Measurements from ENCODE around the gene OTOG. TPM values are rescaled to one million over a fixed set of nuclear protein-coding genes. Genes with fewer than 3 reads are reported as not detected.

OTOG gene
- total and polyA plus RNA-seq, 2 donors (not counting 3 experiments of a cell fraction or from before 2014, with no cell fraction given): not detected

DNA sequence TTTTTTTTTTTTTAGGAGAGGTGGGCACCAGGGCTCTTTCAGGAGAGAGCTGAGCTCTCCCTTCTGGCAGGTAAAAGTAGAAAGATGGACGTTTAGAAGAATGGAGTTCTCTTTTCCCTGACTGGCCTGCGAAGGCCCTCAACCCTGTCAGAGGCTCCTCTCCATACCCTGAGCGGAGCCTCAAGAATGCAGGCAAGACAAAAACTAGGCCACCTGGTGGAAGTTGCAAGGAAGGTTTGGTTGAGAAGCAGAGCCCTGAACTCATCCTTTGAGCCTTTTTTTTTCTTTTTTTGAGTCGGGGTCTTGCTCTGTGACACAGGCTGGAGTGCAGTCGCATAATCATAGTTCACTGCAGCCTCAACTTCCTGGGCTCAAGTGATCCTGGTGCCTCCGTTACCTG lies 1.4 kb downstream of the OTOG start:
- H2AFZ ChIP-seq (ENCODE audit: low read depth, low read length): no peak overlapping the region
- no peaks in the 10 kb centered on the region for H3K9me1 ChIP-seq (replicated peaks; ENCODE audit: control insufficient read depth, extremely low read depth, insufficient read depth, low read length)
- no peaks in the 10 kb centered on the region for H3K36me3 ChIP-seq (ENCODE audit: control insufficient read depth in 2 of 2, extremely low read depth in 1 of 2, insufficient read depth in 2 of 2, low read length in 2 of 2)
- dilution Hi-C loops (cut with MboI; ENCODE audit: extremely low pct_ligation_motif_present, low sequenced_read_pairs): no loop called here
- H3K4me3 ChIP-seq (replicated peaks in 1 of 3; ENCODE audit: insufficient read depth in 1 of 3, low read depth in 1 of 3, low read length in 3 of 3): no peak overlapping the region
- no peak overlapping the region for H3K4me2 ChIP-seq (ENCODE audit: insufficient read depth, low read length)
- CTCF ChIA-PET: no interaction called here
- BruUV-seq (replicated peaks): no TSS peak
- H3K27ac ChIP-seq (ENCODE audit: insufficient read depth, low read depth, low read length): no peak overlapping the region
- intact Hi-C loops (cut with micrococcal nuclease): no loop called here
- H3K27me3 ChIP-seq (ENCODE audit: control insufficient read depth in 2 of 2, insufficient read depth in 2 of 2, low read length in 2 of 2): peaks cover 4 to 9% of the 10 kb centered on the region in 2 experiments
- no peaks in the 10 kb centered on the region for H4K20me1 ChIP-seq (replicated peaks; ENCODE audit: control insufficient read depth, extremely low read depth, insufficient read depth, low read length)
- TF ChIP-seq FOS (IDR thresholded peaks at IDR 0.05; ENCODE audit: borderline replicate concordance, insufficient read depth, low read length) (no peak), JUN (IDR thresholded peaks at IDR 0.05; ENCODE audit: borderline replicate concordance, insufficient read depth, insufficient read length, low read depth) (no peak), POLR2AphosphoS5 (IDR thresholded peaks at IDR 0.05; ENCODE audit: insufficient read depth, low read depth, low read length) (no peak), POLR2A (IDR thresholded peaks at IDR 0.05; ENCODE audit: low read depth, low read length) (no peak), EZH2 (IDR thresholded peaks at IDR 0.05; ENCODE audit: borderline replicate concordance, low read depth, low read length, severe bottlenecking) (no peak), MYC (IDR thresholded peaks at IDR 0.05; ENCODE audit: low read depth, low read length) (no peak), GATA2 (IDR thresholded peaks at IDR 0.05; ENCODE audit: insufficient read depth, insufficient read length, low read depth, low read length) (no peak)
- TF ChIP-seq, protein P1, sequence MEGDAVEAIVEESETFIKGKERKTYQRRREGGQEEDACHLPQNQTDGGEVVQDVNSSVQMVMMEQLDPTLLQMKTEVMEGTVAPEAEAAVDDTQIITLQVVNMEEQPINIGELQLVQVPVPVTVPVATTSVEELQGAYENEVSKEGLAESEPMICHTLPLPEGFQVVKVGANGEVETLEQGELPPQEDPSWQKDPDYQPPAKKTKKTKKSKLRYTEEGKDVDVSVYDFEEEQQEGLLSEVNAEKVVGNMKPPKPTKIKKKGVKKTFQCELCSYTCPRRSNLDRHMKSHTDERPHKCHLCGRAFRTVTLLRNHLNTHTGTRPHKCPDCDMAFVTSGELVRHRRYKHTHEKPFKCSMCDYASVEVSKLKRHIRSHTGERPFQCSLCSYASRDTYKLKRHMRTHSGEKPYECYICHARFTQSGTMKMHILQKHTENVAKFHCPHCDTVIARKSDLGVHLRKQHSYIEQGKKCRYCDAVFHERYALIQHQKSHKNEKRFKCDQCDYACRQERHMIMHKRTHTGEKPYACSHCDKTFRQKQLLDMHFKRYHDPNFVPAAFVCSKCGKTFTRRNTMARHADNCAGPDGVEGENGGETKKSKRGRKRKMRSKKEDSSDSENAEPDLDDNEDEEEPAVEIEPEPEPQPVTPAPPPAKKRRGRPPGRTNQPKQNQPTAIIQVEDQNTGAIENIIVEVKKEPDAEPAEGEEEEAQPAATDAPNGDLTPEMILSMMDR (IDR thresholded peaks at IDR 0.05; ENCODE audit: extremely low read depth in 1 of 2, insufficient read depth in 1 of 2, low read depth in 1 of 2, low read length in 2 of 2): no peak
- TF ChIP-seq, protein P2, sequence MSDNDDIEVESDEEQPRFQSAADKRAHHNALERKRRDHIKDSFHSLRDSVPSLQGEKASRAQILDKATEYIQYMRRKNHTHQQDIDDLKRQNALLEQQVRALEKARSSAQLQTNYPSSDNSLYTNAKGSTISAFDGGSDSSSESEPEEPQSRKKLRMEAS (IDR thresholded peaks at IDR 0.05; ENCODE audit: insufficient read depth, insufficient read length): no peak
- DNase-seq (ENCODE audit: low read depth, low spot score): no peak
- H3K4me1 ChIP-seq (ENCODE audit: control insufficient read depth, extremely low read depth, insufficient read depth, low read length): no peaks in the 10 kb centered on the region
- POLR2A ChIA-PET: no interaction called here
- no peak for FAIRE-seq
- H3K9me3 ChIP-seq (replicated peaks; ENCODE audit: control insufficient read depth, insufficient read depth, low read length): no peaks in the 10 kb centered on the region
- no peak overlapping the region for H3K9ac ChIP-seq (replicated peaks; ENCODE audit: extremely low read depth, insufficient read depth, low read length)
- H3K79me2 ChIP-seq (ENCODE audit: control insufficient read depth, insufficient read depth, low read length): no peaks in the 10 kb centered on the region

Data from endothelial cell of umbilical vein (primary cell).